Right lobe of liver (tissue), 4 donors: Measurements from ENCODE around the gene PBX2.

Experiments used
- POLR2A ChIP-seq: fragments of 450-650 bp; IDR thresholded peaks from one replicate; pipeline ENCODE4 v1.6.1; 2017; ENCODE audit warnings: antibody characterized with exemption, mild to moderate bottlenecking
- TF ChIP-seq, protein P1 (sequence below), 4 donors: fragments of 200-600 bp in 3 of 4; fragments of 450-650 bp in 1 of 4; IDR thresholded peaks; one replicate each; pipeline versions ENCODE4 v1.5.1 to v1.8.0; 2016 to 2022; ENCODE audit warnings: antibody characterized with exemption in 4 of 4, mild to moderate bottlenecking in 2 of 4
- donor health status: DM: no; HTN: no; CAD: no.
- donor health status: DM: no; HTN: no; CAD: no.
- donor health status: DM: no; HTN: yes; CAD: no.

DNA sequence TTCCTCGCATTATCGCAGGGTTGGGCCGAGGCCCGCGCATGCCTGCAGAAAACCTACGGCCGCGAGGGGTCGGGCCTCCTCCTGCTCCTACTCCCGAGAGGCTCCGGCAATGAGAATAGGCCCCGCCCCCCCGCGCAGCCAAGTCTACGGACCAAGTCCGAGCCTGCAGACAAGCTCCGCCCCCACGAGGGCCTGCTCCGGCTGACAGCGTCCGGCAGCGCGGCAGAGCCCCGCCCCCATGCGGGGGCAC, 5.6 kb upstream of the PBX2 start:
- TF ChIP-seq, protein P1, sequence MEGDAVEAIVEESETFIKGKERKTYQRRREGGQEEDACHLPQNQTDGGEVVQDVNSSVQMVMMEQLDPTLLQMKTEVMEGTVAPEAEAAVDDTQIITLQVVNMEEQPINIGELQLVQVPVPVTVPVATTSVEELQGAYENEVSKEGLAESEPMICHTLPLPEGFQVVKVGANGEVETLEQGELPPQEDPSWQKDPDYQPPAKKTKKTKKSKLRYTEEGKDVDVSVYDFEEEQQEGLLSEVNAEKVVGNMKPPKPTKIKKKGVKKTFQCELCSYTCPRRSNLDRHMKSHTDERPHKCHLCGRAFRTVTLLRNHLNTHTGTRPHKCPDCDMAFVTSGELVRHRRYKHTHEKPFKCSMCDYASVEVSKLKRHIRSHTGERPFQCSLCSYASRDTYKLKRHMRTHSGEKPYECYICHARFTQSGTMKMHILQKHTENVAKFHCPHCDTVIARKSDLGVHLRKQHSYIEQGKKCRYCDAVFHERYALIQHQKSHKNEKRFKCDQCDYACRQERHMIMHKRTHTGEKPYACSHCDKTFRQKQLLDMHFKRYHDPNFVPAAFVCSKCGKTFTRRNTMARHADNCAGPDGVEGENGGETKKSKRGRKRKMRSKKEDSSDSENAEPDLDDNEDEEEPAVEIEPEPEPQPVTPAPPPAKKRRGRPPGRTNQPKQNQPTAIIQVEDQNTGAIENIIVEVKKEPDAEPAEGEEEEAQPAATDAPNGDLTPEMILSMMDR (IDR thresholded peaks at IDR 0.05), result peak; percentile 56 to 64 (median 58)
- no peak for TF ChIP-seq POLR2A
